ENCODE results near the gene CLCC1.
A peak's percentile ranks its signal among the peaks of the same experiment; 100 is the strongest.
"Not testable (repeated sequence)": the region's sequence is repeated elsewhere in the genome, so short reads cannot be mapped to it uniquely, and the experiment has no call there.

CLCC1 gene, protein sequence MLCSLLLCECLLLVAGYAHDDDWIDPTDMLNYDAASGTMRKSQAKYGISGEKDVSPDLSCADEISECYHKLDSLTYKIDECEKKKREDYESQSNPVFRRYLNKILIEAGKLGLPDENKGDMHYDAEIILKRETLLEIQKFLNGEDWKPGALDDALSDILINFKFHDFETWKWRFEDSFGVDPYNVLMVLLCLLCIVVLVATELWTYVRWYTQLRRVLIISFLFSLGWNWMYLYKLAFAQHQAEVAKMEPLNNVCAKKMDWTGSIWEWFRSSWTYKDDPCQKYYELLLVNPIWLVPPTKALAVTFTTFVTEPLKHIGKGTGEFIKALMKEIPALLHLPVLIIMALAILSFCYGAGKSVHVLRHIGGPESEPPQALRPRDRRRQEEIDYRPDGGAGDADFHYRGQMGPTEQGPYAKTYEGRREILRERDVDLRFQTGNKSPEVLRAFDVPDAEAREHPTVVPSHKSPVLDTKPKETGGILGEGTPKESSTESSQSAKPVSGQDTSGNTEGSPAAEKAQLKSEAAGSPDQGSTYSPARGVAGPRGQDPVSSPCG

DNA sequence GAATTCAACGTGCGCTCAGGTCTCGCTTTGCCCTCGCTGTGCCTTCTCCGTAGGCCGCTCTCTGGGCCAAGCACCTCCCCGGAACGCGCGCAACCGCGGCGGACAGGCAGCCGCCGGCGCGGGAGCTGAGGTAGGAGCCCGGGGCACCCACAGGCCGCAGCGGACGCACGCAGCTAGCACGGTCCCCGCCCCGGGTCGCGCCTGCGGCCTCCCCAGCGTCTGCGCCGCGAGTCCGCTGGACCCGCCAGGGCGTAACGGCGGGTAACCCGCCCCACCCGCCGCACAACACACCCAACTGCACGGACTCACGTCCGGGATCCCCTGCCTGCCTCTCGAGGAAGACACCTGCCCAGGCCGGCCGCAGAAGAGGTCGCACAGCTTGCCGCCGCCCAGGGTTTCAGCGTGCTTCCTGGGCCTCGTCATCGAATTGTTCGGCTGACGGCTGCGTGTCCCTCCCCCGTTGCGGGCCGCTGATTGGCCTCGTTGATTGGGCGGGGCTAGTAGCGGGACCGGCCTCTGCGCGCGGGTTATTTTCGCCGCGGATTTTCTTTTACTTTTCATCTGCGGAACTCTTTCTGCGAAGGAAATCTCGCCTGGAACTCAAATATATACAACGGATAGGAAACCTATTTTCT lies at the start of gene CLCC1:
CLCC1 (minus strand) TSS at position 433 of the 635 bp plus-strand sequence. CDS start 13,047 bp downstream, outside the sequence.
- DNase-seq: peak; percentile 93

GRCh38 chr1:109011335-109011734 lies 48.1 kb upstream of the CLCC1 start:
- DNase-seq: no peak

DNA sequence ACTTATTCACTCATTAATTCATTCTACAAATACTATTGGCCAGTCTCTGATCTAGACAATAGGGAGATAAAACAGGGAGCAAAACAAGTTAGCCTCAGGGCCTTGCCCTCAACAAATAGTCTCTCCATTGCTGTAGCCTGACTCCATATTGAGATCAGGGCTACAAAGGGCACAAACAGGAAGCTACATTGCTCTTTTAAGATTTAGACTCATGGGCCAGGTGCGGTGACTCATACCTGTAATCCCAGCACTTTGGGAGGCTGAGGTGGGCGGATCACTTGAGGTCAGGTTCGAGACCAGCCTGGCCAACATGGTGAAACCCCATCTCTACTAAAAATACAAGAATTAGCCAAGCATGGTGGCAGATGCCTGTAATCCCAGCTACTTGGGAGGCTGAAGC lies 33.3 kb upstream of the CLCC1 start:
- DNase-seq: not testable (repeated sequence)

GRCh38 chr1:108983114-108983513 lies 19.8 kb upstream of the CLCC1 start:
- DNase-seq: no peak

DNA sequence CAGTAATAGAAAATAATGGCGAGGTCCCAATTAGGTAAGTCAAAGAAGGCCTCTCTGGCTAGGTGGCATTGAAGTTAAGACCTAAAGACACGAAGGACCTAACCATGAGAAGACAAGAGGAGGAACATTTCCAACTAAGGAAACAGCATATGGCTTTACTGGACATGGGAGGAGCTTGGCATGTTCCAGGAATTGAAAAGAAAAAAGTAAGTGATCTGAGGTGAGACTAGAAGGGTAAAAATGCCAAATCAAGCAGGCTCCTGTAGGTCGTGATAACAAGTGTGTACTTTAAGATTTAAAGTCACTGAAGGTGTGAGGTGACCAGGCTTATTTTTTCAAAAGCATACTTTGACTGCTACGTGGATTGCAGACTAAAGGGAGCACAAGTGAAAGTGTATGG lies 13.4 kb upstream of the CLCC1 start:
- no peak for DNase-seq

- DNase-seq: no peak
These were observed 9.7 kb upstream of the CLCC1 start for GRCh38 chr1:108972951-108973350.

DNA sequence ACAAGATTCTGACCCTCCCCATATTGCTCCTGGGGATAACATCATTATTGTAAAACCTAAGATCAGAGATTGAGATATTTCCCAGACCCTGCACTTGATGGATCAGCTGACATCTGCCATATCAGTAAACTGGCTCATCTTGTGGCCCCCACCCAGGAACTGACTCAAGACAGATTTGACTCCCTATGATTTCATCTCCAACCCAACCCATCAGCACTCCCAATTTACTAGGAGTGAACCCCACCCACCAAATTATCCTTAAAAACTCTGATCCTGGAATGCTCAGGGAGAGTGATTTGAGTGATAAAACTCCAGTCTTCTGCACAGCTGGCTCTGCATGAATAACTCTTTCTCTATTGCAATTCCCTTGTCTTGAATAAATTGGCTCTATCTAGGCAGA lies 6.1 kb upstream of the CLCC1 start:
- no peak for DNase-seq

- DNase-seq: peak; percentile 8
These were observed 618 bp downstream of the CLCC1 start for GRCh38 chr1:108962681-108963051.

DNA sequence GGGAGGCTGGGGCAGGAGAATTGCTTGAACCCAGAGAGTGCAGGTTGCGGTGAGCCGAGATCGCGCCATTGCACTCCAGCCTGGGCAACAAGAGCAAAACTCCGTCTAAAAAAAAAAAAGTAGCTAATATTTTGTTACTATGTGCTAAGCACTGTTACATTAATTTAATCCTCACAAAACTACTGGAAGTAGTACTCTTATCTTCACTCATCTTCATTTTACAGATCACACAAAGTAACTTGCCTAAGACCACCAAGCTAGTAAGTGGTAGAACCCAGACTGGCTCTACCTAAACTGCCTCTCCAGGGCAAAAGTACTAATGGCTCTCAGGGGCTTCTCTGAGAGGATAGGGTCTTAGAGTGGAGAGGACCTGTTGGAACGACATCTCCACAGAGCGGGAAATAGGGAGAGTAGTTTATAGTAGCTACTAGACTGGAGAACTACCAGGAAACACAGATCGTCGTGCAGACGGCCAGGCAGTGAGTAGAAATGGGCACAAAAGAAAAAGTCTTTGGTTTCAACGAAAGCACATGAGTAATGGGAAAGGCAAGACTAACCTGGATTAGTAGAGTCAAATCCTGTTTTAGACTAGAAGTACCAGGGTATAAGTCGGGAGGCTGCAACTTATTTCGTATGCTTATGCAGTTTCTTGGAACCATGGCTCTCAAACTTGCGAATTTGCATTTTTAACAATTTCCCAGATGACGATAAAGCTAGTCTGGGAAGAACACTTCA lies 1.4 kb downstream of the CLCC1 start:
- no peak for DNase-seq

GRCh38 chr1:108961198-108961597 lies 2.1 kb downstream of the CLCC1 start:
- no peak for DNase-seq

DNA sequence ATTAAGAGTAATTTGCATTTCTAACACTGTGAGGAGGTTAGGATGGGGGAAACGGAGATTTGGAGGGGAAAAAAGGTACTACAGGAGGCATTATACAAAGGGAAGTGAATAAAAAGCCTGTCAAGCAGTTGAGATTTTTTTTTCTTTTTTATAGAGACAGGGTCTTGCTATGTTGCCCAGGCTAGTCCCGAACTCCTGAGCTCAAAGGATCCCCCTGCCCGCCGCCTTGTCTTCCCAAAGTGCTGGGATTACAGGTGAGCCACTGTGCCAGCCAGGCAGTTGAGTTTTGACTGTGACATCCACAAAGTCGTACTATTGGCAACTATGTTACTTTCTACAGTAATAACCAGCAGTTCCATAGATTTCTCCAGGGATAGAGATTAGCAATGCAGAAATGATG lies 2.6 kb downstream of the CLCC1 start:
- no peak for DNase-seq

GRCh38 chr1:108957888-108958287 lies 5.4 kb downstream of the CLCC1 start:
- no peak for DNase-seq

GRCh38 chr1:108955881-108956280 lies 7.4 kb downstream of the CLCC1 start:
- DNase-seq: no peak

GRCh38 chr1:108955111-108955510 lies 8.2 kb downstream of the CLCC1 start:
- DNase-seq: no peak

DNA sequence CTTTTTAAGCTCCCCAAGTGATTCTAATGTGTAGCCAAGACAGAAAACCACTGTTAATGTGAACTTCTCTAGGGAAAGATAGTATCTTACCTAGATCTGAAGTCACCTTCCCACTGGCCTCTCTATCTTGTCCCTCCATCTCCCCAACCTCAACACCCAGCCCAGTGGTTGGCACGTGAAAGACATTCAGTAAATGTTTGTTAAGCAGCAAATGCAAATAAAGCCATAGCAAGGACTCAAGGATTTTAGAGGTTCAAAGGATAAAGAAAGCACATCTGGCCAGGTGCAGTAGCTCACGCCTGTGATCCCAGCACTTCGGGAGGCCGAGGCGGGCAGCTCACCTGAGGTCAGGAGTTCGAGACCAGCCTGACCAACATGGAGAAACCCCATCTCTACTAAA lies 9.8 kb downstream of the CLCC1 start:
- no peak for DNase-seq

DNA sequence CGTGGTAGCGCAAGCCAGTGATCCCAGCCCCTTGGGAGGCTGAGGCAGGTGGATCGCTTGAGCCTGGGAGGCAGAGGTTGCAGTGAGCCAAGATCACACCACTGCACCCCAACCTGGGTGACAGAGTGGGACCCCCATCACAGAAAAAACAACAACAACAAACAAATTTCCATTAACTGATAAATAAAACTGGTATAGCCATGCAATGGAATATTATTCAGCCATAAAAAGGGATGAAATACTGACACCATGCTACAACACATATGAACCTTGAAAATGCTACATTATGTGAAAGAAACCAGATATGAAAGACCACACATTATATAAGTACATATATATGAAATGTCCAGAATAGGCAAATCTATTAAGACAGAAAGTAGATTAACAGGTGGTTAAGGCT lies 12.0 kb downstream of the CLCC1 start:
- DNase-seq: no peak

DNA sequence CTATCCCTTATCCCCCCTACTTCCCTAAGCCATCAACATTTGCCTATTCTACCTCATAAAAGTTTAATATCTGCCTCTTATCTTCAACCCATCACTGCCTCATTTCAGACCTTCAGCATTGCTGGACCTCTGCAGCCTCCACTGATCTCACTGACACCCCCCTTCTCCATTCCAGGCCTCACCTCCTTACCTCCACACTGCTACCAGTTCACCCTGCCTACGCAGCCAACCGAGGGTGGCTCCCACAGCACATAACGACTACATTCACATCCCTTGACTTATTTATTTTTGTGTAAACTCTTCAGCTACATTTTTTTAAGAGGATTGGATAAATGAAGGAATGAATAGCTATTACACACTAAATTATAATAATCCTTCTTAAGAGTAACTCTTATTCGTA lies 14.2 kb downstream of the CLCC1 start:
- no peak for DNase-seq

DNA sequence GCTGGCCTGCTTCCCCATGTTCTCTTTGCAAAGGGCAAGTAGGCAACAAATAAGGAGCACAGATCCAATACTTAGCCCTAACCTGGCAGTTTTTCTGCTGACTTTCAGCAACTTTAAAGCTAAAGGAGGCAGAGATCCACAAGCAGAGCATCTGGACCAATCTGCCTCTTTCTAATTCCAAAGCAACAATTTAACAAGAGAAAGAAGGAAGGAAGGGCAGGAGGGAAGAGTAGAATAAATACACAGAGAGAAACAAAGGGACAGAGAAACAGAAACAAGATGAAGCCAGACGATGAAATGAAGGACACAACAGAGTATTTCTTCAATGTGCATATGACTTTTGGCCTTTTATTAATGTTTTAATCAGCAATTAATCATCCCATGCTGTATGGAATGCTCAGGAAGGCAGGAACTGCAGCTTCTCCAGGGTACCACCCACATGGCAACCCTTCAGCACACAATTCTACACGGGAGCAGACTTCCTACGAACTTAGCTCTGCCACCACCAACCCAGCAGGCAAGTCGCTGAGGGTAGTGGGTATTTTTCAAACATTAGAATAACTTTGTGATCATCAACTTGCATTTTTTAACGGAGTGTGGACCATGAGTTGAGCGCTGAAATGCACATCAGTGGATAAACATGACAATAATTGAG lies 15.3 kb downstream of the CLCC1 start:
- no peak for DNase-seq

GRCh38 chr1:108936170-108936569 lies 27.1 kb downstream of the CLCC1 start:
- DNase-seq: no peak

DNA sequence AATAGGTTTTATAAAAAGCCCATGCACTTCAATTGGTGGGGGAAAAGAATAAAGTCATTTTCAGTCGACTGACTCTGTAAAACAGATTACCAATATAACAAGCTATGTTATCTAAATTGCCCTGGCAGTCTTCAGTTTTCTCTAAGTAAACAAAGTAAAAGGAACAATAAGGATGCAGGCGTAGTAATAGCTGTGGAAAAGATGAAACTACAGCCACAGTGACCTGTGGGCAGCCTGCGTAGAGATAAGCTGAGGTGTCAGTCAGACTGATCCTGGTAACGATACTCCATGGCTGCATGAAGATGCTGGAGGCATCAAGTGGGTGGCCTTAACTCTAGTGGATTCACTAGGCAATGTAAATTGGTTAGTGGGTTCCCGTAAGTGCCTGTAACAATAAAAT lies 29.3 kb downstream of the CLCC1 start:
- no peak for DNase-seq

DNA sequence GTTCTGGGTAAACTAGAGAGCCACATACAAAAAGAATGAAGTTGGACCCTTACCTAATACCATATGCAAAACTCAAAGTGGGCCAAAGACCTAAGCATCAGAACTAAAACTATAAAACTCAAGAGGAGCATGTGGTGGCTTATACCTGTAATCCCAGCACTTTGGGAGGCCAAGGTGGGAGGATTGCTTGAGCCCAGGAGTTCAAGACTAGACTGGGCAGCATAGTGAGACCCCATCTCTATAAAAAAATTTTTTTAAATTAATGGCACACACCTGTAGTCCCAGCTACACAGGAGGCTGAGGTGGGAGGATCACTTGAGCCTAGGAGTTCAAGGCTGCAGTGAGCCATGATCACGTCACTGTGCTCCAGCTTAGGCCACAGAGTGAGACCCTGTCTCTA lies 35.7 kb downstream of the CLCC1 start:
- DNase-seq: not testable (repeated sequence)

GRCh38 chr1:108925920-108926319 lies 37.4 kb downstream of the CLCC1 start:
- no peak for DNase-seq

GRCh38 chr1:108916788-108917187 lies 46.5 kb downstream of the CLCC1 start:
- DNase-seq: no peak
